Measurements from ENCODE around the gene DENND11. TPM values are rescaled to one million over a fixed set of nuclear protein-coding genes. Genes with fewer than 3 reads are reported as not detected.

Gene DENND11
- total and polyA plus RNA-seq, 7 donors: 6.0 to 17.1 (median 14.3) TPM

DNA sequence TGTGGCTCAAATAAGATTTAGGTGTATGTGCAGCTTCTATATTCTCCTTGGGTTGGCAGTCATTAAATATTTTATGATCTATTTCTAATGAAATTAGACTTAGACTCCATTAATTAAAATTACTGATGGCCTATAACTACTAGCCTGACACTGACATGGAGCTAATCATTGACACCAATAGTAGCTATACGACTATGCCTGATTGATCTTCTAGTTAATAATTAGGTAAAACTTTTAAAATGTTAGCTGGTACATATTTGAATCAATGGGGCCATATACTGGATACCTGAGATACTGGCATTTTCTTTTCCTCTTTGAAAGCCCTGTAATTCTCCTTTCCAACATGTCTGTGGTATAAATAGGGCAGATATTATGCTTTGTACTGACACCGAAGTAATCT lies 20.6 kb upstream of the DENND11 start:
- Histone ChIP-seq H3K4me3 (no peak overlapping the region), H3K27ac (no peak overlapping the region), H3K9me3 (no peaks in the 10 kb centered on the region), H3K4me1 (no peaks in the 10 kb centered on the region), H3K36me3 (no peaks in the 10 kb centered on the region), H3K27me3 (no peaks in the 10 kb centered on the region)
- 68 to 90% methylated on average over 2 of the region's 2 CpGs for WGBS, 2 donors
- TF ChIP-seq, protein P1, sequence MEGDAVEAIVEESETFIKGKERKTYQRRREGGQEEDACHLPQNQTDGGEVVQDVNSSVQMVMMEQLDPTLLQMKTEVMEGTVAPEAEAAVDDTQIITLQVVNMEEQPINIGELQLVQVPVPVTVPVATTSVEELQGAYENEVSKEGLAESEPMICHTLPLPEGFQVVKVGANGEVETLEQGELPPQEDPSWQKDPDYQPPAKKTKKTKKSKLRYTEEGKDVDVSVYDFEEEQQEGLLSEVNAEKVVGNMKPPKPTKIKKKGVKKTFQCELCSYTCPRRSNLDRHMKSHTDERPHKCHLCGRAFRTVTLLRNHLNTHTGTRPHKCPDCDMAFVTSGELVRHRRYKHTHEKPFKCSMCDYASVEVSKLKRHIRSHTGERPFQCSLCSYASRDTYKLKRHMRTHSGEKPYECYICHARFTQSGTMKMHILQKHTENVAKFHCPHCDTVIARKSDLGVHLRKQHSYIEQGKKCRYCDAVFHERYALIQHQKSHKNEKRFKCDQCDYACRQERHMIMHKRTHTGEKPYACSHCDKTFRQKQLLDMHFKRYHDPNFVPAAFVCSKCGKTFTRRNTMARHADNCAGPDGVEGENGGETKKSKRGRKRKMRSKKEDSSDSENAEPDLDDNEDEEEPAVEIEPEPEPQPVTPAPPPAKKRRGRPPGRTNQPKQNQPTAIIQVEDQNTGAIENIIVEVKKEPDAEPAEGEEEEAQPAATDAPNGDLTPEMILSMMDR (IDR thresholded peaks at IDR 0.05): no peak
- TF ChIP-seq POLR2A (IDR thresholded peaks at IDR 0.05) (no peak), POLR2AphosphoS5 (IDR thresholded peaks at IDR 0.05) (no peak), EP300 (IDR thresholded peaks at IDR 0.05) (no peak)
- intact Hi-C loops (cut with DNase I): no loop called here
- no peak for DNase-seq

DNA sequence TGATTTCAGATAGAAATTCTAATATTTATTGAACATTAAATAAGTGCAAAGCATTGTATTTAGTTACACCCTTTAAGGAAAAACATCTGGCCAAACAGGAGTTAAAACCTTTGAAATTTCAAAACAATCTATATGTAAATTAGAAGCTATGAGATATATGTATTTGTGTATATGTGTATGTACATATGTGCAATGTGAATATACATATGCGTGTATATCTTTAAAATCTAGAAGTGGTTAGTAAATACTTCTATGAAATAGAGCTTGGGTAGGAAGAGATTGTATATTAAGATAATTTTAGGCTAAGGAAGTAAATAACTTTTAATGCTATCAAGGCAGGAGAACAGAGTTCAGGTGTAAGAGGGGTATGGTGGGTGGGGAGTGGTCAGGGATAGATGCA lies 15.5 kb upstream of the DENND11 start:
- no peaks in the 10 kb centered on the region for H3K9me3 ChIP-seq
- H3K27me3 ChIP-seq: no peaks in the 10 kb centered on the region
- intact Hi-C loops (cut with DNase I): no loop called here
- no peak overlapping the region for H3K4me3 ChIP-seq
- 95 to 97% methylated on average over 1 of the region's 1 CpG for WGBS, 2 donors
- H3K36me3 ChIP-seq: no peaks in the 10 kb centered on the region
- H3K27ac ChIP-seq: no peak overlapping the region
- H3K4me1 ChIP-seq: no peaks in the 10 kb centered on the region
- DNase-seq: no peak
- TF ChIP-seq POLR2AphosphoS5 (IDR thresholded peaks at IDR 0.05) (no peak), POLR2A (IDR thresholded peaks at IDR 0.05) (no peak), EP300 (IDR thresholded peaks at IDR 0.05) (no peak)
- TF ChIP-seq, protein P1 (IDR thresholded peaks at IDR 0.05): no peak

DNA sequence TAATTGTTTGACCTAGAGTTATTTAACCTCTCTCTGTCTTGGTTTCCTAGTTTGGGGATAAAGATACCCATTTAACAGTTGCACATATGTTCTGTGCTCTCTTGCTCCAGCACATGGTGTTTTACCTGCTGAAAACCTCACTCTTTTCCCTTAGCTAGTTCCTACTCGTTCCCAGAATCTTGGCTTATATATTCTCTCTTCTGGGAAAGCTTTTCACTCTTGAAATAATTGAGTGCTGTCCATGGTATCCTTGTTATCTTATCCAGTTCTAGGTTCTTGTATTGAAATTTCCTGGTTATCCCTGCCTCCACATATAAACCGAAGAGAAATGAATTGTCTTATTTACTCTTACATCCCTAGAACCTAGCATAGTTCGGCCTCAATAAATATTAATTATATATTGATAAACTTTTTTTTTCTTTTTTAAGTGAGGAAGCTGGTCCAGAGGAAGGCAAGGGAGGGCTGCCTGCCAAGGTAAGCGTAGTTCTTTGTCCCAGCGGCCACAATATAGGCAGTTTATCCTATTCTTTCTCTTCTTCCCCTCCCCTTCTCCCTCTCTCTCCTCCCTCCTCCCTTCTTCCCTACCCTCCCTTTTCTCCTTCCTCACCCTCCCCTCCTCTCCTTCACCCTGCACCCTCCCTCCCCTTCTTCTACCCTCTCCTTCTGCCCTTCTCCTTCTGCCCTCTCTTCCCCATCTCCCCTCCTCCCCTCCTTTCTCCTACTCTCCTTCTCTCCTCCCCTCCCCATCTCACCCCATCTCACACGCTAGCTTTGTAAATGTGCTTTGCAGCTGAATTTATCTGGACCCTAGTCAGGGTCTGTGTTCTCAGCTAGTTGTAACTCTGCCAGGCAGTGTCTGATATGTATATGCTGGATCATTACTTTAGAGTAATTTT lies 14.1 kb upstream of the DENND11 start:
- DNase-seq: no peak
- Histone ChIP-seq H3K36me3 (no peaks in the 10 kb centered on the region), H3K27ac (no peak overlapping the region), H3K9me3 (no peaks in the 10 kb centered on the region), H3K4me3 (no peak overlapping the region), H3K4me1 (no peaks in the 10 kb centered on the region), H3K27me3 (no peaks in the 10 kb centered on the region)
- TF ChIP-seq POLR2AphosphoS5 (IDR thresholded peaks at IDR 0.05): no peak
- intact Hi-C loops (cut with DNase I): no loop called here
- 85 to 91% methylated on average over 6 of the region's 6 CpGs for WGBS, 2 donors

DNA sequence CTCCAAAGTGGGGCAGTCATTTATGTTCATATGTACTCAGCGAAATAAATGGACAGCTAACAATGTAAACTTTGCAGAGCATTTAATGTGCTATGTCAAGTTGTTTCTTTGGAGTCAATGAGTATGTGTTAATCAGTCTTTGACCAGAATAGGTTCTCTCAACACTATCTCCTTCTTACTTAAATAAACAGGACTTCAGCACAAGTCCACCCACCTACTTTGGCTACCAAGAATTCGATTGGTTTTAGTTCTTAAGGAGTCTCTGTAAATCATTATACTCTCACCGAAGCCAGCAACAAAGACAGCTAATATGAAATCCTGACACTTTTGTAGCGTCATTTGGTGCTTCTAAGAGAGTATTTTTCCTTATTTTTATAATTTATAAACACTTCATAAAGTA lies 13.1 kb upstream of the DENND11 start:
- TF ChIP-seq EP300 (IDR thresholded peaks at IDR 0.05) (no peak), POLR2AphosphoS5 (IDR thresholded peaks at IDR 0.05) (no peak), POLR2A (IDR thresholded peaks at IDR 0.05) (no peak)
- TF ChIP-seq, protein P1 (IDR thresholded peaks at IDR 0.05): no peak
- intact Hi-C loops (cut with DNase I): no loop called here
- DNase-seq: no peak
- WGBS, 2 donors: 61 to 62% methylated on average over 4 of the region's 4 CpGs
- H3K36me3 ChIP-seq: no peaks in the 10 kb centered on the region
- H3K4me3 ChIP-seq: no peak overlapping the region
- H3K4me1 ChIP-seq: no peaks in the 10 kb centered on the region
- H3K9me3 ChIP-seq: no peaks in the 10 kb centered on the region
- H3K27ac ChIP-seq: no peak overlapping the region
- H3K27me3 ChIP-seq: no peaks in the 10 kb centered on the region

DNA sequence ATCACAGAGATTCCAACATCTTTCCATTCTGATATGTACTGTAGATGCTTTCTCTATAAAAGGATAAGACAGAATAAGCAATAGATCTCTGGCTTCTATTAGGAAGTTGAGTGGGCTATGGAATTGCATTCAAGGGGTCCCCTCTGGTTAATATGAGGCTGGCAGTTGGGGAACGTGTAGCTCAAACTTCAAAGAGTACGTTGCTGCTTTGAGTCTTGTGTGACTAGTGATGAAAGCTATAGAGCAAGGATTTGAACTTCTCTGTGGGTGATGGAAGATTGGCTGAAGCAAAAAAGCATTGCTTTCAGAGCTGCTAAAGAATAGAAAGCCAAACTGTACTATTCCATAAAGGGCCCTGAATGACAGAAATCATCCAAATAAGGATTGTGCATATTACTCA lies 12.6 kb upstream of the DENND11 start:
- no peaks in the 10 kb centered on the region for H3K4me1 ChIP-seq
- H3K4me3 ChIP-seq: no peak overlapping the region
- no peaks in the 10 kb centered on the region for H3K9me3 ChIP-seq
- no peak overlapping the region for H3K27ac ChIP-seq
- intact Hi-C loops (cut with DNase I): no loop called here
- H3K27me3 ChIP-seq: no peaks in the 10 kb centered on the region
- DNase-seq: no peak
- H3K36me3 ChIP-seq: no peaks in the 10 kb centered on the region
- 84 to 92% methylated on average over 2 of the region's 2 CpGs for WGBS, 2 donors
- TF ChIP-seq EP300 (IDR thresholded peaks at IDR 0.05) (no peak), POLR2A (IDR thresholded peaks at IDR 0.05) (no peak), POLR2AphosphoS5 (IDR thresholded peaks at IDR 0.05) (no peak)
- TF ChIP-seq, protein P1 (IDR thresholded peaks at IDR 0.05): no peak
